Globus pallidus (tissue), 1 donor: ENCODE results near the gene SDHAF3.
"Not testable (repeated sequence)": the region's sequence is repeated elsewhere in the genome, so short reads cannot be mapped to it uniquely, and the experiment has no call there.

Source experiments
- DNase-seq: peaks from one replicate; pipeline ENCODE4 v3.0.0-alpha.2; 2015; ENCODE audit warnings: low spot score

Gene SDHAF3

DNA sequence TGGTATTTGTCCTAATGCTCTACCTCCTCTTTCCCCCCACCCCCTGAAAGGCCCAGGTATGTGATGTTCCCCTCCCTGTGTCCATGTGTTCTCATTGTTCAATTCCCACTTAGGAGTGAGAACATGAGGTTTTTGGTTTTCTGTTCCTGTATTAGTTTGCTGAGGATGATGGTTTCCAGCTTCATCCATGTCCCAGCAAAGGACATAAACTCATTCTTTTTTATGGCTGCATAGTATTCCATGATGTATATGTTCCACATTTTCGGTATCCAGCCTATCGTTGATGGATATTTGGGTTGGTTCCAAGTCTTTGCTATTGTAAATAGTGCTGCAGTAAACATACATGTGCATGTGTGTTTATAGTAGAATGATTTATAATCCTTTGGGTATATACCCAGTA, 5.6 kb downstream of the SDHAF3 start:
- not testable (repeated sequence) for DNase-seq

- no peak for DNase-seq
Observed at GRCh38 chr7:97126483-97127171, 9.1 kb downstream of the SDHAF3 start.

- no peak for DNase-seq
Observed at GRCh38 chr7:97128736-97129135, 11.2 kb downstream of the SDHAF3 start.

DNA sequence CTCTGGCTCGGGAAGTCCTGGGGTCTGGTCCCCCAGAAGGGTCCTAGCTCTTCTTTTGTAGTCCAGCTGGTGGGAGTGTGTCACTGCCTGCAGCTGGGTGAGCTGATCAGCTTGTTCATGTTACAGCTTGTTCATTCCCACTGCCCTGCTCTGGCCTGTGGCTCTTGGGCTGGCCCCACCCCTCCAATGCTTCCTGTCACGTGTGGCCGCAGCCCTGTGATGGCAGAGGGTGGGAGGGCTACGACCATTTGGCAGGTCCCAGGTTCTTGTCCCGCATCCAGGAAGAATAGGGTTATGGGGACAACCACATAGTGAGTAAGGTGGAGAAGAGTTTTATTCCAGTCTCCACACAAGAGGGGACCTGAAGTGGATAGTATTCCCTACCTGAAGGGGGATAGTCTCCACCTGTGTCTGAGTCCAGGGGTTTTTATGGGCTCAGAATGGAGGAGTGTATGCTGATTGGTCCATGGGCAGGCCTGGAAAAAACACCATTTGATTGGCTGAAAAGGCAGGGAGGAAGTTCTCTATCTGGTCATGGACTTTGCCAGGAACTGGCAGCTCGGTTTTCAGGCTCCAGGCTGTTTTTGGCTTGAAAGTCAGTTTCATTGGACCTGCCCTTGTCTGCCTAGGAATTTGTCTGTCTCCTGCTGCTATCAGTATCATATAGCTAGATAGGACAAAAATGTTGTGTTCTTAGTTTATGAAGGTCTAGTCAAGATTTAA, 13.1 kb downstream of the SDHAF3 start:
- no peak for DNase-seq

DNA sequence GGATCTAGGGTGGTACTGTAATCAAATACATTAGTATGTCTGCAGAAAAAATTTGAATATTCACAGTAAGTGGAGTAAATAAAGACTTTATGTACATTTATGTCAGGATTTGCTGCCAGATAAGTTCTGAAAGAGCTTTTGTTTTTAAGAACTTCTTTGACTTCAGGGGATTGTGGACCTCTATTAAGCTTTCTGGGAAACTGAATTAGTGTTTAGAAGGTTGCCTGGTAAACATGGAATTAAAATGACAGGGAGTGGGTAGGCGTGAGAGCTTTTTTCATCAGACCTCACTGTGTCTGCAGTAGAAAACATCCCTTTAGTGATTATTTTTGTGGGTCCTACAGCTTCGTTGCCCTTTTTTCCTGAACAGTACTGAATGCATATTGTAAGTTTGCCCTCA, 15.7 kb downstream of the SDHAF3 start:
- no peak for DNase-seq

GRCh38 chr7:97138830-97139229, 21.3 kb downstream of the SDHAF3 start:
- DNase-seq, result no peak

DNA sequence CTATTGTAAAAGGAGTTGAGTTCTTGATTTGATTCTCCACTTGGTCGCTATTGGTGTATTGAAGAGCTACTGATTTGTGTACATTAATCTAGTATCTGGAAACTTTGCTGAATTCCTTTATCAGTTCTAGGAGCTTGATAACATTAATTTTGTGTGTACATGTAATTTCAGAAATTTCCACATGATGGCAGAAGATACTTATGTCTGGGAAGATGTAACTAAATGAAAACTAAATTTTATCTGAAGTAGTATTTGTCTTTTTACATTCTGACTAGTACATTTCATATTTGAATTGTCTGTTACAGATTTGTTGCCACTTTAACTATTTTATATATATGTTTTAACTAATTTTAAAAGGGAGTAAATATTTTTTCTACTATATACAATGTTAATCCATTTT, 27.6 kb downstream of the SDHAF3 start:
- peak; percentile 44 for DNase-seq

DNA sequence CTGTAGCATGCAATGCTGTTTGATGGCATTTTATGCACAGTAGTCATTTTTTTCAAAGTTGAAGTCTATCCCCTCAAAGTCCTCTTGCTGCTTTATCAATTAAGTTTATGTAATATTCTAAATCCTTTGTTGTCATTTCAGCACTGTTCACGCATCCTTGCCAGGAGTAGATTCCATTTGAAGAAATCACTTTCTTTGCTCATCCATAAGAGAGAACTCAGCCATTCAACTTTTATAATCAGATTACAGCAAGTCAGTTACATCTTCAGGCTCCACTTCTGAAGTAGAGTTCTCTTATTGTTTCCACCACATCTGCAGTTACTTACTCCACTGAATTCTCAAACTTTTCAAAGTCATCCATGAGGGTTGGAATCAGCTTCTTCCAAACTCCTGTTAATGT, 32.3 kb downstream of the SDHAF3 start:
- DNase-seq, result no peak

- no peak for DNase-seq
Observed at GRCh38 chr7:97155897-97156418, 38.5 kb downstream of the SDHAF3 start.

DNA sequence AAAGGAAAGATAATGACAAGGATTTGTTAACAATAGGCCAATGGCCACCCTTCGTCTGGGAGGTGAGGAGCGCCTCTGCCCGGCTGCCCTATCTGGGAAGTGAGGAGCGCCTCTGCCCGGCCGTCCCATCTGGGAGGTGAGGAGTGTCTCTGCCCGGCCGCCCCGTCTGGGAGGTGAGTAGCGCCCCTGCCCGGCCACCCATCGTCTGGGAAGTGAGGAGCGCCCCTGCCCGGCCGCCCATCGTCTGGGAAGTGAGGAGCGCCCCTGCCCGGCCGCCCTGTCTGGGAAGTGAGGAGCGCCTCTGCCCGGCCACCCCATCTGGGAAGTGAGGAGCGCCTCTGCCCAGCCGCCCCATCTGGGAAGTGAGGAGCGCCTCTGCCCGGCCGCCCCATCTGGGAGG, 42.5 kb downstream of the SDHAF3 start:
- not testable (repeated sequence) for DNase-seq

- not testable (repeated sequence) for DNase-seq
Observed at GRCh38 chr7:97161609-97162008, 44.1 kb downstream of the SDHAF3 start.

GRCh38 chr7:97166308-97166707, 48.8 kb downstream of the SDHAF3 start:
- no peak for DNase-seq

- no peak for DNase-seq
Observed at GRCh38 chr7:97167176-97167575, 49.7 kb downstream of the SDHAF3 start.

DNA sequence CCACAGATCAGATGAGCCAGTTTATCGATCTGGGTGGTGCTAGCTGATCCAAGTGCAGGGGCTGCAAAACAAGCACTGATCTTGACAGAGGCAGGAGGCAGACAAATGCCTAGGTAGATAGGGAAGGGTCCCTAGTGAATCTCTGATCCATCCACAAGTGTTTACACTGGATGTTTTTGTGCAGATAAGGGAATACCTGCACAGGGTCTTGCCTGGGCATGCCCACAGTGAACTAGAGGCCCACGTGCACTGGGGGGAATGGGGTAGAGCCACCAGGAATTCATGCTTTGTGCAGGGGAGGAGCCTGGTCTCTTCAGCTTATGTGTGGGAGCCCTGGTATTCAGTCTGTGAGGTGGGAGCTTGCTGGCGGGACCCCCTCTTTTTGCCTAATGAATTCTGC, 50.3 kb downstream of the SDHAF3 start:
- DNase-seq, result no peak

DNA sequence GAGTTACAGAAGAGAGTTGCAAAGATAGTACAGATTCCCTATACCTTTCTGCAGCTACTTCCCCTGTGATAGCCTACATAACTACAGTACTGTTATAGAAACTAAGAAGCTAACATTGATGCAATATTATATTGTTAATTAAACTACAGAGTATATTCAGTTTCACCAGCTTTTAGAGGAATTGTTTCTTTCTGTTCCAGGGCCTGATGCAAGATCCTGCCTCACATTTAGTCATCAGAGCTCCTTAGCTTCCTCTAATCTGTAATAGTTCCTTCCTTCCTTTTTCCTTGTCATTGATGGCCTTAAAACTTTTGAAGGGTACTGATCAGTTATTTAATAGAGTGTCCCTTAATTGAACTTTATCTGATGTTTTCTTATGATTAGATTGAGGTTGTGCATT, 56.8 kb downstream of the SDHAF3 start:
- no peak for DNase-seq

DNA sequence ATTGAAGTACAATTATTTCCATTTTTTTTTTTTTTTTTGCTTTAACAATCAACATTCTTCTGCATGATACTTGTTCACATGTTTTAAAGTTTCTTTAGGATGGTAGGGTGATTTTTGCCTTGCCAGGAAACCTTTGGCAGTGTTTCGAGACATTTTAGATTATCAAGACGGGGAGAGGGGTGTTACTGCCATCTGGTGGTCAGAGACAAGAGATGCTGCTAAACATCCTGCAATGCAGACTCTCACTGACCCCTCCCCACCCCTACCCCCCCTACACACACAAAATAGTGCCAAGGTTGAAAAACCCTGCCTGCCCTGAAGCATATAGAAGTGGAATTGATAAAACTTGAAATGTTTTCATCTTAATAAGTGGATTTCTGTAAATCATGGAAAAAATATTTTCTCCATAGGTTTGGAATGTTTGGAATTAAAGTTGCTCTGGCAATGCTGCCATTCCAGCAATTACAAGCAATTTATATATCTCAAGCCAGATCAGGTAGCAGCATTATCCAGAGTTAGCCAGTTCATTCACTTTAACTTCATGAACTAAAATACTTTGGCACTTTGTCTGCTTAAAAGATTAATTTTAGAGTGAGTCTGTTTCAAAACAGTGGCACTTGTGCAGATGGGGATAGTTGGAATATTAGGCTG, 62.1 kb downstream of the SDHAF3 start:
- DNase-seq, result peak; percentile 58

DNA sequence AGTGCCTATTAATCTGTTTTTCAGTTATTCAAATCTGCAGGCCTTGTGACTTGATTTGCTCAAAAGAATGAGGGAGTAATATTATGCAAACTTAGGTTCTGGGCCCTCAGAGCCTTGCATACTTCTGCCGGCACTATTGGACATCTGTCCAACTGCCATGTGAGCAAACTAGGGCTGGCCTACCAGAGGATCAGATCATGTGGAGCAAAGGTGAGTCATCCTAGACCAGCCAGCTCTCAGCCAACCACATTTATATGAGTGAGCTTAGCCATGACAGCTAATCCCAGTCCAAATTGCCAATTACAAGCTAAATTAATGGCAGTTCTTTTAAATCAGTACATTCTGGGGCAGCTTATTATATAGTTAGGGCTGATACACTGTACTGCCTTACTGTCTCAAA, 69.6 kb downstream of the SDHAF3 start:
- DNase-seq, result no peak

GRCh38 chr7:97196174-97196573, 78.7 kb downstream of the SDHAF3 start:
- DNase-seq, result not testable (repeated sequence)

GRCh38 chr7:97198596-97198995, 81.1 kb downstream of the SDHAF3 start:
- DNase-seq, result no peak

GRCh38 chr7:97200018-97200417, 82.5 kb downstream of the SDHAF3 start:
- no peak for DNase-seq

DNA sequence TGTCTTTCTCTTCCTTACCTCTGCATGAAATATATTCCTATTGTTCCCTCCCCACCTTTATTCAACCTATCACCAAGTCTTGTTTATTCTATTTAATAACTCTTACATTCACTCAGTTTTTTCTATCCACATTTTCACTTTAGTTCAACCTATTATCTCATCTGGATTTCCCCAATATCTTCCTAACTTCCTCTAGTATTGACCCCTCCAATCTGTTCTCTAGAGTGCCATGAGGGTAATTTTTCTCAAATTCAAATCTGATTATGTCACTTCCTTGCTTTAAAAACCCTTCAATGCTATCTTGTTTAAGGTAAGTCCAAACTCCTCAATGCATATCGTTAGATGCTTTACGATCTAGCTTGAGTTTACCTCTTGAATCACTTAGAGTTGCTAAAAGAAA, 86.5 kb downstream of the SDHAF3 start:
- DNase-seq, result no peak

- DNase-seq, result no peak
Observed at GRCh38 chr7:97204821-97205220, 87.3 kb downstream of the SDHAF3 start.

GRCh38 chr7:97215556-97215955, 98.1 kb downstream of the SDHAF3 start:
- no peak for DNase-seq
